HG02885 (cell line): ENCODE measurements around the gene MYH13.

ENCODE experiments used
- ATAC-seq: cut with Tn5 transposase; IDR thresholded peaks from one replicate; pipeline ENCODE4 v1.9.1; 2021; ENCODE audit warnings: mild to moderate bottlenecking; ENCODE audit not compliant: unreplicated experiment, poor library complexity

The MYH13 gene

GRCh38 chr17:10262451-10262850 lies 110.4 kb downstream of the MYH13 start:
- ATAC-seq: no peak

DNA sequence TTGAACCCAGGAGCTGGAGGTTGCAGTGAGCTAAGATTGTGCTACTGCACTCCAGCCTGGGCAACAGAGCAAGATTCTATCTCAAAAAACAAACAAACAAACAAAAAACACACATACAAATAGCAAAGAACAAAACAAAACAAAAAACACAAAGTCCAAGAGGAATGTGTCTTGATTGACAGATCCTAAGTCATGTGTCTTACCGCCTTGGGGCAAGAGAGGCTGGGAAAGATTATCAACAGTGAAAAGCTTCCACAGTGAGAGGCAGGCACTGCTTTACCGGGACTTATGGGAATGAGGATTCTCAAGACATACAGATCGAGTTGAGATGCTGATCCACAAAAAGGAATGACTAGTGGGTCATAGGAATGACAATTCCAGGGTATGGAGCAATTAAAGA lies 111.7 kb downstream of the MYH13 start:
- no peak for ATAC-seq

DNA sequence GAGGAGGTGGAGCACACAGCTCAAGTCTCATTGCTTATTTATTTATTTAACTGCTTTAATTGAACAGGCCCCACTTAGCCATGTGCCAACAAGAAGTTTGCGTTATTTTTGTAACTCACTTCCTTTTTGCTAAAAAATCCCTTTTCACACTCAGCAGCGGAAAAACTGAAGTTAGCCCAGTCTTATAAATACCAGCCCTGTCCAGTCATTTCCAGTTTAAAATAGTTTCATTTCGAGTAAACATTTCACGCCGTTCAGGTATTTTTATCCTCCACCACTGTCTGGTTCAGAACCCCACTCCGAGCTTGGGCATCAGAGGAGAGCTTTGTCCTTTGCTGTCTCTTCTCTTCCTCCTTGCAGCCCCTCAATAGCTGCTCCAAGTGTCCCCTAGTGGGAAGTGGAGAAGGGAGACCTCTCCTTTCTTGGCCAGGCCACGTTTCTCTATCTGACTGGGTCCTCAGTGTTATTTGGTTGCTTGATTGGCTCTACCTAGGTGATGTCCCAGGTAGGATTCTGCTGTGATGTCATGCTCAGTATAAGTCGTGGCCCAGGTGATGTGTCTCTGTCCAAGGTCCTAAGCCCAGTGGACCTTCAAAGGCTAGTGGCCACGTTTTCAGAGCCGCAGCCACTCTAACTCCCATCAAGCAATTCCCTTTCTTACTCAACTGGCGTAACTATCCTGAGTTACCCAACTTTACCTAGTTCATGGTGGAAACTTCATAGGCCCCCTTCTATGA lies 121.4 kb downstream of the MYH13 start:
- ATAC-seq: peak; percentile 91
